Liver (tissue), 9 donors: ENCODE measurements around the gene CD59. TPM values are rescaled to one million over a fixed set of nuclear protein-coding genes. Genes with fewer than 3 reads are reported as not detected.
A peak's percentile ranks its signal among the peaks of the same experiment; 100 is the strongest.

Experiments
- DNase-seq: peaks from one replicate; pipeline ENCODE4 v3.0.0-alpha.2; 2017; ENCODE audit warnings: low spot score
- H3K27ac ChIP-seq, 2 donors: one replicate each; pipeline ENCODE4 v1.7.0; 2013; ENCODE audit warnings: inconsistent platforms in 2 of 2, low read length in 2 of 2, control low read depth in 1 of 2, low read depth in 1 of 2, mild to moderate bottlenecking in 1 of 2
- H3K27me3 ChIP-seq, 4 donors: one replicate each; pipeline versions ENCODE4 v1.6.1 to v1.7.0; 2013; ENCODE audit warnings: low read length in 3 of 4, inconsistent platforms in 1 of 4, mild to moderate bottlenecking in 1 of 4, moderate library complexity in 1 of 4; ENCODE audit not compliant: control insufficient read depth in 4 of 4, insufficient read depth in 4 of 4
- H3K36me3 ChIP-seq, 4 donors: one replicate each; pipeline versions ENCODE4 v1.6.1 to v1.7.0; 2013; ENCODE audit warnings: low read length in 3 of 4, mild to moderate bottlenecking in 3 of 4, low read depth in 1 of 4, moderate library complexity in 1 of 4; ENCODE audit not compliant: control insufficient read depth in 4 of 4, insufficient read depth in 3 of 4
- H3K4me1 ChIP-seq, 4 donors: one replicate each; pipeline versions ENCODE4 v1.6.1 to v1.7.0; 2013; ENCODE audit warnings: low read length in 3 of 4, mild to moderate bottlenecking in 3 of 4, moderate library complexity in 1 of 4; ENCODE audit not compliant: control insufficient read depth in 4 of 4, insufficient read depth in 4 of 4
- H3K4me3 ChIP-seq, 3 donors: one replicate each; pipeline versions ENCODE4 v1.6.1 to v1.7.0; 2013; ENCODE audit warnings: low read length in 3 of 3, control low read depth in 1 of 3, low read depth in 1 of 3, mild to moderate bottlenecking in 1 of 3
- H3K9ac ChIP-seq, 2 donors: one replicate each; pipeline ENCODE4 v1.7.0; 2013; ENCODE audit warnings: low read length in 2 of 2, mild to moderate bottlenecking in 2 of 2, moderate library complexity in 2 of 2, control low read depth in 1 of 2, low read depth in 1 of 2
- H3K9me3 ChIP-seq, 4 donors: one replicate each; pipeline versions ENCODE4 v1.6.1 to v1.7.0; 2013; ENCODE audit warnings: low read length in 3 of 4; ENCODE audit not compliant: control insufficient read depth in 4 of 4
- EGR1 ChIP-seq, 2 donors: IDR thresholded peaks; 2 replicates each; pipeline ENCODE4 v1.6.1; 2016 to 2018; ENCODE audit warnings: antibody characterized with exemption in 2 of 2, low read depth in 2 of 2
- GABPA ChIP-seq, 2 donors: IDR thresholded peaks in 1 of 2; conservative IDR thresholded peaks in 1 of 2; 2 replicates each; pipeline ENCODE4 v1.6.1; 2016; ENCODE audit warnings: antibody characterized with exemption in 2 of 2, mild to moderate bottlenecking in 1 of 2, moderate library complexity in 1 of 2
- HNF4A ChIP-seq, 2 donors: conservative IDR thresholded peaks; 2 replicates each; pipeline ENCODE4 v1.6.1; 2016; ENCODE audit warnings: antibody characterized with exemption in 2 of 2, mild to moderate bottlenecking in 2 of 2
- HNF4G ChIP-seq: IDR thresholded peaks from 2 replicates; pipeline ENCODE4 v1.6.1; 2016; ENCODE audit warnings: antibody characterized with exemption
- JUND ChIP-seq, 2 donors: IDR thresholded peaks; 2 replicates each; pipeline ENCODE4 v1.6.1; 2016; ENCODE audit warnings: antibody characterized with exemption in 2 of 2
- NR2F2 ChIP-seq: IDR thresholded peaks from 2 replicates; pipeline ENCODE4 v1.6.1; 2016; ENCODE audit warnings: antibody characterized with exemption
- RAD21 ChIP-seq, 2 donors: IDR thresholded peaks; 2 replicates each; pipeline ENCODE4 v1.6.1; 2016; ENCODE audit warnings: antibody characterized with exemption in 2 of 2, mild to moderate bottlenecking in 2 of 2
- RXRA ChIP-seq, 2 donors: IDR thresholded peaks; 2 replicates each; pipeline ENCODE4 v1.6.1; 2017 to 2018; ENCODE audit warnings: antibody characterized with exemption in 2 of 2, mild to moderate bottlenecking in 1 of 2
- YY1 ChIP-seq: IDR thresholded peaks from 2 replicates; pipeline ENCODE4 v1.6.1; 2016; ENCODE audit warnings: antibody characterized with exemption, mild to moderate bottlenecking
- WGBS: extraction: QIAGEN DNeasy Blood & Tissue Kit; methylation state at CpG from one replicate; pipeline ENCODE4 v1.1.7; 2013; 5-methylcytosine and 5-hydroxymethylcytosine counted together
- polyA plus RNA-seq, 2 donors: library from polyadenylated mRNA; stranded (reverse) in 1 of 2; unstranded in 1 of 2; fragments of 200-250 nt in 1 of 2; fragments of >200 nt in 1 of 2; fragmentation: Nextera tagmentation in 1 of 2; extraction: Ambion mirVana in 1 of 2; gene quantifications; one replicate each; pipeline versions ENCODE4 v1.2.1 to v1.2.3, GENCODE V29; 2013 to 2015
- total RNA-seq, 2 donors: library from RNA; depleted of rRNA; stranded (reverse); fragments of >200 nt; gene quantifications; one replicate each; pipeline ENCODE4 v1.2.3, GENCODE V29; 2014
- TF ChIP-seq, protein P1 (sequence below): IDR thresholded peaks from 2 replicates; pipeline ENCODE4 v1.6.1; 2016; ENCODE audit warnings: antibody characterized with exemption, mild to moderate bottlenecking
- TF ChIP-seq, protein P2 (sequence below): IDR thresholded peaks from 2 replicates; pipeline ENCODE4 v1.6.1; 2016; ENCODE audit warnings: antibody characterized with exemption
- TF ChIP-seq, protein P3 (sequence below): fragments of 150-350 bp; IDR thresholded peaks from 2 replicates; pipeline ENCODE4 v1.5.1; 2017; ENCODE audit warnings: improper control_type of control experiment, low read depth, low read length; ENCODE audit not compliant: missing input control
- TF ChIP-seq, protein P4 (sequence below): IDR thresholded peaks from 2 replicates; pipeline ENCODE4 v1.6.1; 2016; ENCODE audit warnings: antibody characterized with exemption
- donor health status: healthy.
- donor health status: healthy.
- donor health status: healthy.
- donor health status: healthy.
- donor health status: healthy.

The CD59 gene
- total and polyA plus RNA-seq, 4 donors, result 74.2 to 181 (median 130) TPM

DNA sequence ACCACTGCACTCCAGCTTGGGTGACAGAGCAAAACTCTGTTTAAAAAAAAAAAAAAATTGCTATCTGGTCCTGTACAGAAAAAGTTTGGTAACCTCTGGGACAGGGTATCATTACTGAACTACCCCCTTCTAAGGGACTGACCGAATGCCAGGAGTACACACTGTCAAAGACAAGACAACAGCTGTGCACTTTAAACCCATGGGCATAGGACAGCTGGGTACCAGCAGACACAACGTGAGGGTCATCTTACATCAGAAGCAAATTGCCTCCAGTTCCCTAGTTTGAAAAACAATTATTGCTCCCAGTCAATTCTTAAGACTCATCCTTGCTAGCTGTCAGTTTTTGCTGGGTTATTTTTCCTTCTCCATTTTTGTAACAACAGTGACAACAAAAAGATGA is 17.8 kb downstream of the CD59 start:
- no peaks in the 10 kb centered on the region for H3K27me3 ChIP-seq
- no peak overlapping the region for H3K27ac ChIP-seq
- H3K4me1 ChIP-seq, result peaks cover 5 to 11% (median 8%) of the 10 kb centered on the region in 4 donors
- TF ChIP-seq, protein P1, sequence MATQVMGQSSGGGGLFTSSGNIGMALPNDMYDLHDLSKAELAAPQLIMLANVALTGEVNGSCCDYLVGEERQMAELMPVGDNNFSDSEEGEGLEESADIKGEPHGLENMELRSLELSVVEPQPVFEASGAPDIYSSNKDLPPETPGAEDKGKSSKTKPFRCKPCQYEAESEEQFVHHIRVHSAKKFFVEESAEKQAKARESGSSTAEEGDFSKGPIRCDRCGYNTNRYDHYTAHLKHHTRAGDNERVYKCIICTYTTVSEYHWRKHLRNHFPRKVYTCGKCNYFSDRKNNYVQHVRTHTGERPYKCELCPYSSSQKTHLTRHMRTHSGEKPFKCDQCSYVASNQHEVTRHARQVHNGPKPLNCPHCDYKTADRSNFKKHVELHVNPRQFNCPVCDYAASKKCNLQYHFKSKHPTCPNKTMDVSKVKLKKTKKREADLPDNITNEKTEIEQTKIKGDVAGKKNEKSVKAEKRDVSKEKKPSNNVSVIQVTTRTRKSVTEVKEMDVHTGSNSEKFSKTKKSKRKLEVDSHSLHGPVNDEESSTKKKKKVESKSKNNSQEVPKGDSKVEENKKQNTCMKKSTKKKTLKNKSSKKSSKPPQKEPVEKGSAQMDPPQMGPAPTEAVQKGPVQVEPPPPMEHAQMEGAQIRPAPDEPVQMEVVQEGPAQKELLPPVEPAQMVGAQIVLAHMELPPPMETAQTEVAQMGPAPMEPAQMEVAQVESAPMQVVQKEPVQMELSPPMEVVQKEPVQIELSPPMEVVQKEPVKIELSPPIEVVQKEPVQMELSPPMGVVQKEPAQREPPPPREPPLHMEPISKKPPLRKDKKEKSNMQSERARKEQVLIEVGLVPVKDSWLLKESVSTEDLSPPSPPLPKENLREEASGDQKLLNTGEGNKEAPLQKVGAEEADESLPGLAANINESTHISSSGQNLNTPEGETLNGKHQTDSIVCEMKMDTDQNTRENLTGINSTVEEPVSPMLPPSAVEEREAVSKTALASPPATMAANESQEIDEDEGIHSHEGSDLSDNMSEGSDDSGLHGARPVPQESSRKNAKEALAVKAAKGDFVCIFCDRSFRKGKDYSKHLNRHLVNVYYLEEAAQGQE, result no peak
- TF ChIP-seq, protein P2, sequence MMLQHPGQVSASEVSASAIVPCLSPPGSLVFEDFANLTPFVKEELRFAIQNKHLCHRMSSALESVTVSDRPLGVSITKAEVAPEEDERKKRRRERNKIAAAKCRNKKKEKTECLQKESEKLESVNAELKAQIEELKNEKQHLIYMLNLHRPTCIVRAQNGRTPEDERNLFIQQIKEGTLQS, result no peak
- no peaks in the 10 kb centered on the region for H3K9me3 ChIP-seq
- H3K36me3 ChIP-seq, result peaks cover 8 to 40% (median 34%) of the 10 kb centered on the region in 4 donors
- 63% methylated on average over 2 of the region's 2 CpGs for WGBS
- no peak overlapping the region for H3K9ac ChIP-seq
- H3K4me3 ChIP-seq, result no peak overlapping the region
- no peak for DNase-seq

DNA sequence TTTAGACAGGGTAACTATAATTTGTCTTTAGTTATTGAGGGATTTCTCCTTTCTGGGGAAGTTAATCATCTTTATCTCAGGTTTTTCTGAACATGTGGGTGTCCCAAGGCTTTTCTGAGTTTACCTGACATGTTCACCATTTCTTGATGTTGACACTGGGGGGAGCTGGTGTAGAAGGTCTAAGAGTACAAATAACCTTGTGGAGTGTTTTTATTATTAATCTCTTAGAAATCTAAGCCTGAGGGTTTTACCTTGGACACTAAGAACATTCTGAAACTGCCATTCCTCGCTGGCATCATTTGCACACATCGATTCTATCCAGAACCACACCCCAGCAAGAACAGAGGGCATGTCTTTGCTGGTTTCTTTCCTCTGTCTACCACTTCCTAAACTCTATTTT is 20.0 kb downstream of the CD59 start:
- 85% methylated on average over 2 of the region's 2 CpGs for WGBS
- Histone ChIP-seq H3K27me3 (no peaks in the 10 kb centered on the region), H3K9me3 (no peaks in the 10 kb centered on the region), H3K9ac (no peak overlapping the region), H3K4me1 (peaks cover 4 to 11% (median 5%) of the 10 kb centered on the region in 4 donors), H3K36me3 (peaks cover 8 to 34% (median 30%) of the 10 kb centered on the region in 4 donors), H3K4me3 (no peak overlapping the region), H3K27ac (no peak overlapping the region)
- TF ChIP-seq, protein P2, result no peak
- no peak for TF ChIP-seq JUND (IDR thresholded peaks at IDR 0.05)
- TF ChIP-seq, protein P3, sequence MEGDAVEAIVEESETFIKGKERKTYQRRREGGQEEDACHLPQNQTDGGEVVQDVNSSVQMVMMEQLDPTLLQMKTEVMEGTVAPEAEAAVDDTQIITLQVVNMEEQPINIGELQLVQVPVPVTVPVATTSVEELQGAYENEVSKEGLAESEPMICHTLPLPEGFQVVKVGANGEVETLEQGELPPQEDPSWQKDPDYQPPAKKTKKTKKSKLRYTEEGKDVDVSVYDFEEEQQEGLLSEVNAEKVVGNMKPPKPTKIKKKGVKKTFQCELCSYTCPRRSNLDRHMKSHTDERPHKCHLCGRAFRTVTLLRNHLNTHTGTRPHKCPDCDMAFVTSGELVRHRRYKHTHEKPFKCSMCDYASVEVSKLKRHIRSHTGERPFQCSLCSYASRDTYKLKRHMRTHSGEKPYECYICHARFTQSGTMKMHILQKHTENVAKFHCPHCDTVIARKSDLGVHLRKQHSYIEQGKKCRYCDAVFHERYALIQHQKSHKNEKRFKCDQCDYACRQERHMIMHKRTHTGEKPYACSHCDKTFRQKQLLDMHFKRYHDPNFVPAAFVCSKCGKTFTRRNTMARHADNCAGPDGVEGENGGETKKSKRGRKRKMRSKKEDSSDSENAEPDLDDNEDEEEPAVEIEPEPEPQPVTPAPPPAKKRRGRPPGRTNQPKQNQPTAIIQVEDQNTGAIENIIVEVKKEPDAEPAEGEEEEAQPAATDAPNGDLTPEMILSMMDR, result peak; percentile 15
- no peak for TF ChIP-seq GABPA (IDR thresholded peaks at IDR 0.05 in 1 of 2, conservative IDR thresholded peaks at IDR 0.05 in 1 of 2)
- peak; percentile 51 to 61 for TF ChIP-seq RAD21 (IDR thresholded peaks at IDR 0.05)
- DNase-seq, result no peak

DNA sequence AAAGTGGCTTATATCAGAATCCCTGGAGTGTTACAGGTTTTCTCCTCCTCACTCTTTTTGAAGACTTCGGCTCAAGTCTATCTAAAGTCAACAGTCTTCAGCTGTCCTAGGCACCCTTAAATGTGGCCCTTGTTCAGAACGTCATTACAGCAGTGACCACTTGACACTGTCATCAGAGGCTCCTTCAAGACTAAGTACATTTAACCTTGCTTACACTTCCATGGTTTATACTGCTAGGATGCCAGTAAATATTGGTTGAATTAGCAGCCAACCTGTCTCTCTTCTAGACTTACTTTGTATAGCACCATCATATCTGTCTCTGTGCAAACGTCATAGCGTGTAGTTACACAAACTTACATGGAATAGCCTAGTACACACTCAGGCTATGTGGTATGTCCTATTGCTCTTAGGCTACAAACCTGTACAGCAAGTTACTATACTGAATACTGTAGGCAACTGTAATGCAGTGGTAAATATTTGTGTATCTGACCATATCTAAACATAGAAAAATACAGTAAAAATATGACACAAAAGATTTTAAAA is 22.3 kb downstream of the CD59 start:
- peak overlapping the region in 1 of 2 donors; percentile 19 for H3K27ac ChIP-seq
- no peaks in the 10 kb centered on the region for H3K9me3 ChIP-seq
- no peak overlapping the region for H3K9ac ChIP-seq
- no peak for DNase-seq
- no peak overlapping the region for H3K4me3 ChIP-seq
- peaks cover 9 to 35% (median 31%) of the 10 kb centered on the region in 4 donors for H3K36me3 ChIP-seq
- H3K27me3 ChIP-seq, result no peaks in the 10 kb centered on the region
- peaks cover 4 to 11% (median 5%) of the 10 kb centered on the region in 4 donors for H3K4me1 ChIP-seq
- WGBS, result 65% methylated on average over 4 of the region's 4 CpGs
- TF ChIP-seq EGR1 (IDR thresholded peaks at IDR 0.05; ENCODE audit: low read depth in 2 of 2) (no peak), RXRA (IDR thresholded peaks at IDR 0.05) (no peak), JUND (IDR thresholded peaks at IDR 0.05) (no peak), YY1 (no peak), GABPA (IDR thresholded peaks at IDR 0.05 in 1 of 2, conservative IDR thresholded peaks at IDR 0.05 in 1 of 2) (no peak), NR2F2 (no peak), HNF4A (conservative IDR thresholded peaks at IDR 0.05) (no peak), RAD21 (IDR thresholded peaks at IDR 0.05) (no peak), HNF4G (no peak)
- TF ChIP-seq, protein P2, result no peak
- TF ChIP-seq, protein P4, sequence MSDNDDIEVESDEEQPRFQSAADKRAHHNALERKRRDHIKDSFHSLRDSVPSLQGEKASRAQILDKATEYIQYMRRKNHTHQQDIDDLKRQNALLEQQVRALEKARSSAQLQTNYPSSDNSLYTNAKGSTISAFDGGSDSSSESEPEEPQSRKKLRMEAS, result no peak
- TF ChIP-seq, protein P3, result no peak
